ENCODE measurements around the gene TSEN54.

GRCh38 chr17:75472119-75472518 lies 44.2 kb upstream of the TSEN54 start:
- TF ChIP-seq, protein P1, sequence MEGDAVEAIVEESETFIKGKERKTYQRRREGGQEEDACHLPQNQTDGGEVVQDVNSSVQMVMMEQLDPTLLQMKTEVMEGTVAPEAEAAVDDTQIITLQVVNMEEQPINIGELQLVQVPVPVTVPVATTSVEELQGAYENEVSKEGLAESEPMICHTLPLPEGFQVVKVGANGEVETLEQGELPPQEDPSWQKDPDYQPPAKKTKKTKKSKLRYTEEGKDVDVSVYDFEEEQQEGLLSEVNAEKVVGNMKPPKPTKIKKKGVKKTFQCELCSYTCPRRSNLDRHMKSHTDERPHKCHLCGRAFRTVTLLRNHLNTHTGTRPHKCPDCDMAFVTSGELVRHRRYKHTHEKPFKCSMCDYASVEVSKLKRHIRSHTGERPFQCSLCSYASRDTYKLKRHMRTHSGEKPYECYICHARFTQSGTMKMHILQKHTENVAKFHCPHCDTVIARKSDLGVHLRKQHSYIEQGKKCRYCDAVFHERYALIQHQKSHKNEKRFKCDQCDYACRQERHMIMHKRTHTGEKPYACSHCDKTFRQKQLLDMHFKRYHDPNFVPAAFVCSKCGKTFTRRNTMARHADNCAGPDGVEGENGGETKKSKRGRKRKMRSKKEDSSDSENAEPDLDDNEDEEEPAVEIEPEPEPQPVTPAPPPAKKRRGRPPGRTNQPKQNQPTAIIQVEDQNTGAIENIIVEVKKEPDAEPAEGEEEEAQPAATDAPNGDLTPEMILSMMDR (IDR thresholded peaks at IDR 0.05), result no peak
- no peak for TF ChIP-seq POLR2A (IDR thresholded peaks at IDR 0.05)

All from thyroid gland (tissue), 4 donors.